HEK293T (cell line): ENCODE measurements around the gene ACSM3.

ENCODE experiments used
- CTCF ChIA-PET: fragments of 350-600 bp; formaldehyde crosslinking; extraction: SDS; loops from one replicate; lab custom pipeline; 2021; ENCODE audit warnings: antibody characterized with exemption, inconsistent platforms; lab: Yijun Ruan, JAX
- POLR2A ChIA-PET: fragments of 350-600 bp; formaldehyde crosslinking; extraction: SDS; loops from one replicate; lab custom pipeline; 2020; ENCODE audit warnings: antibody characterized with exemption, inconsistent platforms; lab: Yijun Ruan, JAX
- DNase-seq: peaks from one replicate; pipeline ENCODE4 v3.0.0; 2012; ENCODE audit warnings: mixed read lengths; ENCODE audit errors: extremely low spot score
- ARNT ChIP-seq: fragments of 450-650 bp; IDR thresholded peaks from 2 replicates; pipeline ENCODE4 v1.6.1; 2017; ENCODE audit warnings: mild to moderate bottlenecking
- BHLHE40 ChIP-seq: fragments of 450-650 bp; IDR thresholded peaks from 2 replicates; pipeline ENCODE4 v1.6.1; 2016; ENCODE audit warnings: mild to moderate bottlenecking, moderate library complexity, borderline replicate concordance
- CTBP1 ChIP-seq: fragments of 450-650 bp; IDR thresholded peaks from 2 replicates; pipeline ENCODE4 v1.6.1; 2016; ENCODE audit warnings: borderline replicate concordance
- ELF4 ChIP-seq: fragments of 450-650 bp; IDR thresholded peaks from 2 replicates; pipeline ENCODE4 v1.6.1; 2017; ENCODE audit warnings: antibody characterized with exemption
- FOXA1 ChIP-seq: fragments of 450-650 bp; IDR thresholded peaks from 2 replicates; pipeline ENCODE4 v1.6.1; 2016; ENCODE audit warnings: mild to moderate bottlenecking
- FOXK2 ChIP-seq: fragments of 450-650 bp; IDR thresholded peaks from 2 replicates; pipeline ENCODE4 v1.6.1; 2016; ENCODE audit warnings: mild to moderate bottlenecking
- FOXM1 ChIP-seq: fragments of 450-650 bp; IDR thresholded peaks from 2 replicates; pipeline ENCODE4 v1.6.1; 2017; ENCODE audit warnings: mild to moderate bottlenecking, borderline replicate concordance
- HDGF ChIP-seq: fragments of 450-650 bp; IDR thresholded peaks from 2 replicates; pipeline ENCODE4 v1.6.1; 2017; ENCODE audit warnings: antibody characterized with exemption, borderline replicate concordance
- L3MBTL2 ChIP-seq: fragments of 450-650 bp; conservative IDR thresholded peaks from 2 replicates; pipeline ENCODE4 v1.6.1; 2016; ENCODE audit warnings: mild to moderate bottlenecking
- LEF1 ChIP-seq: fragments of 450-650 bp; IDR thresholded peaks from 2 replicates; pipeline ENCODE4 v1.6.1; 2017; ENCODE audit warnings: mild to moderate bottlenecking, borderline replicate concordance
- NFRKB ChIP-seq: fragments of 450-650 bp; IDR thresholded peaks from 2 replicates; pipeline ENCODE4 v1.6.1; 2016; ENCODE audit warnings: mild to moderate bottlenecking, moderate library complexity
- PKNOX1 ChIP-seq: fragments of 450-650 bp; IDR thresholded peaks from 2 replicates; pipeline ENCODE4 v1.6.1; 2016
- SP1 ChIP-seq: fragments of 450-650 bp; IDR thresholded peaks from 2 replicates; pipeline ENCODE4 v1.6.1; 2017
- SUZ12 ChIP-seq: fragments of 450-650 bp; IDR thresholded peaks from 2 replicates; pipeline ENCODE4 v1.6.1; 2016; ENCODE audit warnings: mild to moderate bottlenecking
- TARDBP ChIP-seq: fragments of 450-650 bp; IDR thresholded peaks from 2 replicates; pipeline ENCODE4 v1.6.1; 2016
- ZNF384 ChIP-seq: fragments of 450-650 bp; IDR thresholded peaks from 2 replicates; pipeline ENCODE4 v1.6.1; 2016

The ACSM3 gene

GRCh38 chr16:20839504-20839903 lies 75.7 kb downstream of the ACSM3 start:
- DNase-seq: no peak
- POLR2A ChIA-PET: no interaction called here
- CTCF ChIA-PET: no interaction called here
- TF ChIP-seq LEF1 (no peak), TARDBP (no peak), SUZ12 (no peak), CTBP1 (no peak), FOXM1 (no peak), ZNF384 (no peak), L3MBTL2 (no peak), FOXA1 (no peak), NFRKB (no peak), SP1 (no peak), BHLHE40 (no peak)

DNA sequence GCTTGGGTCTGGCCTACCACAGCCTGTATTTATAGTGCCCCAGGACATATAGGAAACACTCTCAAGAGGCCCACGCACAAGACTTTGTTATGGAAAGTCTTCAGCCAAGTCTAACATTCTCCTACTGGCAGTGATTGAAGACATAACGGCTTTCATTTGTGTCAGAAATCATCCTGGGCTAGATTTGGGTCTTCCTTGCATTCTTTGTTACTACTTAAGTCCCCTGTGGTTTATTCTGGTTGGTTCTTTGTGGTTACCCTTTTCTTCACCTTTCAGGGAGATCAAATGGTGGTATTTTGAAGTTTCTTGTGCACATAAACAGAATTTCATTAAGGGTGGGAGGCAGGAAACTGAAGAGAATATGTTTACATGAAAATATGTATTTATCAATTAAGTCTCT lies 80.2 kb downstream of the ACSM3 start:
- POLR2A ChIA-PET: no interaction called here
- CTCF ChIA-PET: no interaction called here
- no peak for DNase-seq

DNA sequence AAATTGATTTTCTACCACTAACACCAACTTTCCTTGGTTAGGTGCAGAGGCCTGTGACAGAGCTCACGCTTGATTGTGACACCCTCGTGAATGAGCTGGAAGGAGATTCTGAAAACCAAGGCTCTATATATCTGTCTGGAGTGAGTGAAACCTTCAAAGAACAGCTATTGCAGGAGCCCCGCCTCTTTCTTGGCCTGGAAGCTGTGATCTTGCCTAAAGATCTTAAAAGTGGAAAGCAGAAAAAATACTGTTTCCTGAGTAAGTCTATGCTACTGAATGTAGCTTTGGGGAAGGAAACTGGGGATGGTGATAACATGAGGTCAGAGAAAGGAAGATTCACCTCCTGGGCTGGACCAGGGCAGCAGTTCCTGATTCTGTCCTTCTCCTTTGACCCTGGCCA lies 80.8 kb downstream of the ACSM3 start:
- DNase-seq: no peak
- ChIA-PET CTCF (no interaction called here), POLR2A (no interaction called here)
- TF ChIP-seq LEF1: no peak
- TF ChIP-seq ZNF384: no peak
- TF ChIP-seq NFRKB: no peak
- no peak for TF ChIP-seq PKNOX1
- no peak for TF ChIP-seq TARDBP
- no peak for TF ChIP-seq ELF4
- no peak for TF ChIP-seq FOXA1
- no peak for TF ChIP-seq SP1
- TF ChIP-seq L3MBTL2: no peak
- no peak for TF ChIP-seq BHLHE40
- TF ChIP-seq SUZ12: no peak
- no peak for TF ChIP-seq CTBP1

More for the DNA sequence above, 80.2 kb downstream of the ACSM3 start:
- no peak for TF ChIP-seq CTBP1
- no peak for TF ChIP-seq BHLHE40
- no peak for TF ChIP-seq HDGF
- no peak for TF ChIP-seq TARDBP
- no peak for TF ChIP-seq SUZ12
- no peak for TF ChIP-seq LEF1
- TF ChIP-seq L3MBTL2: no peak
- no peak for TF ChIP-seq PKNOX1
- TF ChIP-seq ZNF384: no peak
- no peak for TF ChIP-seq ELF4
- TF ChIP-seq SP1: no peak
- TF ChIP-seq ARNT: no peak
- no peak for TF ChIP-seq FOXA1

- DNase-seq: no peak
- ChIA-PET POLR2A (no interaction called here), CTCF (no interaction called here)
- TF ChIP-seq CTBP1 (no peak), PKNOX1 (no peak), ZNF384 (no peak), LEF1 (no peak), NFRKB (no peak), ARNT (no peak), FOXM1 (no peak), BHLHE40 (no peak), TARDBP (no peak), HDGF (no peak)
Measured at GRCh38 chr16:20846030-20846429, 82.2 kb downstream of the ACSM3 start.

DNA sequence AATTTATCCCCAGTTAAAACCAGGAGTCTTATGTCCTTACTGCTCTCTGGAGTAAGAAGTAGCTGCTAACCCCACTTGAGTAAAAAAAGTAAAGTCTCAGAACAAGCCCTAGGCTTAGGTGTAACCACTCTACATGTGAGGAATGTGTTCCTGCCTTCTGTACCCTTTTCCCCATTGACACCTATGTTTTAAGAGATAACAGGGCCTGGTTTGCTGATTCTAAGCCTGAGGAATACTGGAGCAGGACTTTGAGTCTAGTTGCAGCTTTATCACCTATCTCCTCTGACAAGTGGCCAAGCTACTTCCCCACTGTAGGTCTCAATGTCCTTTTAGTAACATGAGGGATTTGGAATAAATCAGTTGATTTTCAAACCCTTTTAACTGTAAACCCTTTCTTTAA lies 82.7 kb downstream of the ACSM3 start:
- DNase-seq: no peak
- POLR2A ChIA-PET: no interaction called here
- CTCF ChIA-PET: no interaction called here
- TF ChIP-seq L3MBTL2: no peak
- no peak for TF ChIP-seq NFRKB
- no peak for TF ChIP-seq FOXA1
- no peak for TF ChIP-seq FOXM1
- no peak for TF ChIP-seq FOXK2
- no peak for TF ChIP-seq SP1
- TF ChIP-seq HDGF: no peak
- no peak for TF ChIP-seq LEF1
- TF ChIP-seq CTBP1: no peak
- TF ChIP-seq ZNF384: no peak
- no peak for TF ChIP-seq PKNOX1
- no peak for TF ChIP-seq ARNT
- no peak for TF ChIP-seq BHLHE40
- TF ChIP-seq SUZ12: no peak
